Activated B cell treated with CpG ODN at 0.5 μM for 24 hours (primary cell): ENCODE results near the gene USP7. TPM values are rescaled to one million over a fixed set of nuclear protein-coding genes. Genes with fewer than 3 reads are reported as not detected.
"Not testable (repeated sequence)": the region's sequence is repeated elsewhere in the genome, so short reads cannot be mapped to it uniquely, and the experiment has no call there.

Source experiments
- ATAC-seq: fragments of 200-7000 bp; cut with Tn5 transposase; one replicate; pipeline ENCODE4 v1.10.0; 2021; ENCODE audit warnings: low read depth, mild to moderate bottlenecking, moderate library complexity
- CTCF ChIA-PET: fragments of 350-600 bp; sonication (Branson Sonifier 250); formaldehyde crosslinking; loops from one replicate; lab custom pipeline; 2021; ENCODE audit warnings: antibody characterized with exemption; lab: Charles Lee
- POLR2A ChIA-PET: fragments of 350-600 bp; sonication (Branson Sonifier 250); formaldehyde crosslinking; loops from one replicate; lab custom pipeline; 2021; ENCODE audit warnings: antibody characterized with exemption; lab: Charles Lee
- DNase-seq: peaks from one replicate; pipeline ENCODE4 v3.0.0; 2022
- H3K27ac Mint-ChIP-seq: one replicate; pipeline ENCODE4 v1.8.0; 2020; ENCODE audit warnings: mixed read lengths
- H3K27me3 Mint-ChIP-seq: one replicate; pipeline ENCODE4 v1.8.0; 2021; ENCODE audit warnings: mixed read lengths
- H3K36me3 Mint-ChIP-seq: one replicate; pipeline ENCODE4 v1.8.0; 2021; ENCODE audit warnings: low read depth, mixed read lengths
- H3K4me1 Mint-ChIP-seq: one replicate; pipeline ENCODE4 v1.8.0; 2021; ENCODE audit warnings: mixed read lengths
- H3K4me3 Mint-ChIP-seq: one replicate; pipeline ENCODE4 v1.8.0; 2020; ENCODE audit warnings: mild to moderate bottlenecking, mixed read lengths
- H3K9me3 Mint-ChIP-seq: one replicate; pipeline ENCODE4 v1.8.0; 2020; ENCODE audit warnings: mixed read lengths
- intact Hi-C: fragments of 100-400 bp; cut with micrococcal nuclease; formaldehyde crosslinking; loops from one replicate; pipeline ENCODE4 v1.15.1; 2024
- total RNA-seq: library from RNA; stranded (reverse); gene quantifications from 2 replicates; pipeline ENCODE4 v1.2.3, GENCODE V29; 2022
- TF ChIP-seq, protein P1 (sequence below): fragments of 200-600 bp; IDR thresholded peaks from one replicate; pipeline ENCODE4 v1.8.0; 2022; ENCODE audit warnings: antibody characterized with exemption, mild to moderate bottlenecking

Gene USP7
- total RNA-seq, 1 donor from 2014 or later, result 193 TPM

GRCh38 chr16:8878523-8878911 lies 85.2 kb downstream of the USP7 start:
- no peaks in the 10 kb centered on the region for H3K36me3 Mint-ChIP-seq
- H3K27ac Mint-ChIP-seq, result no peak overlapping the region
- CTCF ChIA-PET, result interaction anchor here (1.1 to 3.9 kb wide), 3 partner anchors 8 to 216 kb away, joined by 4 to 36 read pairs (median 9); partner anchors contain the start of gene CARHSP1

DNA sequence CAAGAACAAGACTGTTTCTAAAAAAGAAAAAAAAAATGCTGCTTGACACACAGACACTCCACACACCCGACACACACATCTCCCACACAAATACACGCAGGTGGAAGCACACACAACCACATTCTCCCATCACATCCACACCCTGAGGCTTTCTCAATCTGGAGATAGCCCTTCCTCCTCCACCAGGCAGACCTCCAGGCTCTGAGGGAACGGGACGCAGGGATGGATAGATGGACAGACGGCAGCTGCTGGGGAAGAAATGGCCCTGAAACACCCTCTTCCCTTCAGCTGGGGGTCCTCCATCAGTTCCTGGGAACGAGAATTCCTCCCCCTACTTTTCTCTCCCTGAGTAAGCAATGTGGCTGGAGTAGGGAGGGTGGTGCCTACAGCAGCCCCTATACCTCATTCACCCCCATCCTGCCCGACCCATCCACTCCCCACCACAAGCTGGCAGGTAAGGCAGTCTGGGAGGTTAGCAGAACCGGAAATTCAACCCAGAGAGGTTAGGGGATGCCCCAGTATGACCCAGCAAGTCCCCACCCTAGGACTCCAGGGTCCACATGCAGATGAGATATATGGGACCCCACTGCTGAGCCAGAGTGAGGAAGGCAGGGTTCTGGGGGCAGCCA lies 85.7 kb downstream of the USP7 start:
- ATAC-seq (no peak), DNase-seq (no peak)
- intact Hi-C loops, result no loop called here
- Mint-ChIP-seq H3K36me3 (no peaks in the 10 kb centered on the region), H3K4me3 (no peak overlapping the region), H3K27ac (no peak overlapping the region), H3K9me3 (no peaks in the 10 kb centered on the region), H3K27me3 (no peaks in the 10 kb centered on the region), H3K4me1 (peaks cover 6% of the 10 kb centered on the region)
- POLR2A ChIA-PET, result interaction anchor here (1.0 kb wide), 2 partner anchors 9 to 260 kb away, joined by 3 read pairs; partner anchors contain the start of gene CARHSP1
- TF ChIP-seq, protein P1, sequence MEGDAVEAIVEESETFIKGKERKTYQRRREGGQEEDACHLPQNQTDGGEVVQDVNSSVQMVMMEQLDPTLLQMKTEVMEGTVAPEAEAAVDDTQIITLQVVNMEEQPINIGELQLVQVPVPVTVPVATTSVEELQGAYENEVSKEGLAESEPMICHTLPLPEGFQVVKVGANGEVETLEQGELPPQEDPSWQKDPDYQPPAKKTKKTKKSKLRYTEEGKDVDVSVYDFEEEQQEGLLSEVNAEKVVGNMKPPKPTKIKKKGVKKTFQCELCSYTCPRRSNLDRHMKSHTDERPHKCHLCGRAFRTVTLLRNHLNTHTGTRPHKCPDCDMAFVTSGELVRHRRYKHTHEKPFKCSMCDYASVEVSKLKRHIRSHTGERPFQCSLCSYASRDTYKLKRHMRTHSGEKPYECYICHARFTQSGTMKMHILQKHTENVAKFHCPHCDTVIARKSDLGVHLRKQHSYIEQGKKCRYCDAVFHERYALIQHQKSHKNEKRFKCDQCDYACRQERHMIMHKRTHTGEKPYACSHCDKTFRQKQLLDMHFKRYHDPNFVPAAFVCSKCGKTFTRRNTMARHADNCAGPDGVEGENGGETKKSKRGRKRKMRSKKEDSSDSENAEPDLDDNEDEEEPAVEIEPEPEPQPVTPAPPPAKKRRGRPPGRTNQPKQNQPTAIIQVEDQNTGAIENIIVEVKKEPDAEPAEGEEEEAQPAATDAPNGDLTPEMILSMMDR, result no peak
- CTCF ChIA-PET, result interaction anchor here (1.1 to 3.9 kb wide), 2 partner anchors 8 to 12 kb away, joined by 4 to 36 read pairs; partner anchors contain the start of gene CARHSP1

More at GRCh38 chr16:8878523-8878911, 85.2 kb downstream of the USP7 start:
- Mint-ChIP-seq H3K27me3 (no peaks in the 10 kb centered on the region), H3K4me1 (peaks cover 6% of the 10 kb centered on the region), H3K4me3 (no peak overlapping the region), H3K9me3 (no peaks in the 10 kb centered on the region)
- intact Hi-C loops, result no loop called here
- ATAC-seq (no peak), DNase-seq (no peak)
- POLR2A ChIA-PET, result interaction anchor here (1.0 kb wide), 2 partner anchors 9 to 260 kb away, joined by 3 read pairs; partner anchors contain the start of gene CARHSP1
- TF ChIP-seq, protein P1, result no peak

- not testable (repeated sequence) for H3K27ac Mint-ChIP-seq, H3K4me3 Mint-ChIP-seq
Observed at GRCh38 chr16:8875317-8875716, 88.4 kb downstream of the USP7 start.

GRCh38 chr16:8874388-8874787 lies 89.3 kb downstream of the USP7 start:
- Mint-ChIP-seq H3K4me3 (no peak overlapping the region), H3K4me1 (peaks cover 23% of the 10 kb centered on the region), H3K27ac (peak overlapping the region; percentile 59), H3K27me3 (no peaks in the 10 kb centered on the region), H3K36me3 (no peaks in the 10 kb centered on the region), H3K9me3 (no peaks in the 10 kb centered on the region)
- no peak for ATAC-seq
- ChIA-PET POLR2A (no interaction called here), CTCF (interaction anchor here (1.2 kb wide), 2 partner anchors 9 to 16 kb away, joined by 3 read pairs; no protein-coding TSS in a partner anchor)
- TF ChIP-seq, protein P1, result no peak
- intact Hi-C loops, result no loop called here
- DNase-seq, result no peak

More at GRCh38 chr16:8875317-8875716, 88.4 kb downstream of the USP7 start:
- H3K36me3 Mint-ChIP-seq, DNase-seq, ATAC-seq, H3K27me3 Mint-ChIP-seq, intact Hi-C loops, H3K9me3 Mint-ChIP-seq, CTCF ChIA-PET: not testable (repeated sequence)
- H3K4me1 Mint-ChIP-seq, result peaks cover 18% of the 10 kb centered on the region
- POLR2A ChIA-PET, result interaction anchor here (0.7 kb wide), 1 partner anchor 308 kb away, joined by 3 read pairs; no protein-coding TSS in a partner anchor

DNA sequence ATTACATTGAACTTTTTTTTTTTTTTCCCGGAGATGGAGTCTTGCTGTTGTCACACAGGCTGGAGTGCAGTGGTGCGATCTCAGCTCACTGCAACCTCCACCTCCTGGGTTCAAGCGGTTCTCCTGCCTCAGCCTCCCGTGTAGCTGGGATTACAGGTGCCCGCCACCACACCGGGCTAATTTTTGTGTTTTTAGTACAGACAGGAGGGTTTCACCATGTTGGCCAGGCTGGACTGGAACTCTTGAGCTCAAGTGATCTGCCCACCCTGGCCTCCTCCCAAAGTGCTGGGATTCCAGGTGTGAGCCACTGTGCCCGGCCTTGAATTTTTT lies 89.9 kb downstream of the USP7 start:
- H3K27ac Mint-ChIP-seq, H3K27me3 Mint-ChIP-seq, POLR2A ChIA-PET, H3K9me3 Mint-ChIP-seq, H3K4me3 Mint-ChIP-seq, intact Hi-C loops, H3K36me3 Mint-ChIP-seq, ATAC-seq, DNase-seq: not testable (repeated sequence)
- CTCF ChIA-PET, result interaction anchor here (0.7 to 1.2 kb wide), 3 partner anchors 10 to 210 kb away, joined by 3 to 4 read pairs (median 3); no protein-coding TSS in a partner anchor
- peaks cover 26% of the 10 kb centered on the region for H3K4me1 Mint-ChIP-seq
